H9 (cell line): ENCODE measurements around the gene SEC11A. TPM values are rescaled to one million over a fixed set of nuclear protein-coding genes. Genes with fewer than 3 reads are reported as not detected.
"Not testable (repeated sequence)": the region's sequence is repeated elsewhere in the genome, so short reads cannot be mapped to it uniquely, and the experiment has no call there.

ENCODE experiments used
- DNase-seq: peaks from one replicate; pipeline ENCODE4 v3.0.0-alpha.2; 2017
- H2AFZ ChIP-seq: one replicate; pipeline ENCODE4 v1.6.1; 2013; ENCODE audit warnings: mild to moderate bottlenecking, low read length, control low read depth, moderate library complexity
- H2AK5ac ChIP-seq: 2 replicates; pipeline ENCODE4 v1.6.1; 2013; ENCODE audit warnings: low read length, control low read depth, mixed read lengths; ENCODE audit not compliant: insufficient read length
- H2BK120ac ChIP-seq: one replicate; pipeline ENCODE4 v1.6.1; 2013; ENCODE audit warnings: low read depth, mild to moderate bottlenecking, low read length, control low read depth, inconsistent platforms; ENCODE audit not compliant: poor library complexity, severe bottlenecking
- H2BK12ac ChIP-seq: 2 replicates; pipeline ENCODE4 v1.6.1; 2013; ENCODE audit warnings: low read length, control low read depth, mixed read lengths, low read depth; ENCODE audit not compliant: insufficient read length
- H2BK15ac ChIP-seq: 2 replicates; pipeline ENCODE4 v1.6.1; 2013; ENCODE audit warnings: low read depth, low read length, control low read depth
- H2BK20ac ChIP-seq: one replicate; pipeline ENCODE4 v1.6.1; 2013; ENCODE audit warnings: low read depth, mild to moderate bottlenecking, low read length, control low read depth, inconsistent platforms; ENCODE audit not compliant: poor library complexity, severe bottlenecking
- H2BK5ac ChIP-seq: 2 replicates; pipeline ENCODE4 v1.6.1; 2013; ENCODE audit warnings: low read length, control low read depth, mixed read lengths; ENCODE audit not compliant: insufficient read length
- H3K14ac ChIP-seq: 2 replicates; pipeline ENCODE4 v1.6.1; 2013; ENCODE audit warnings: low read length, control low read depth; ENCODE audit not compliant: insufficient read depth
- H3K18ac ChIP-seq: 2 replicates; pipeline ENCODE4 v1.6.1; 2013; ENCODE audit warnings: low read depth, mild to moderate bottlenecking, mixed read lengths, low read length, control low read depth; ENCODE audit not compliant: insufficient read length
- H3K23ac ChIP-seq: 2 replicates; pipeline ENCODE4 v1.6.1; 2013; ENCODE audit warnings: low read length, control low read depth, mixed read lengths, low read depth; ENCODE audit not compliant: insufficient read length
- H3K23me2 ChIP-seq: 2 replicates; pipeline ENCODE4 v1.6.1; 2013; ENCODE audit warnings: low read depth, mild to moderate bottlenecking, mixed read lengths, low read length, control low read depth; ENCODE audit not compliant: insufficient read length, poor library complexity, severe bottlenecking
- H3K27ac ChIP-seq: 2 replicates; pipeline ENCODE4 v1.5.1; 2013; ENCODE audit warnings: low read length, control low read depth, mixed read lengths, low read depth; ENCODE audit not compliant: insufficient read length
- H3K27me3 ChIP-seq: 2 replicates; pipeline ENCODE4 v1.6.1; 2013; ENCODE audit warnings: low read length, control low read depth, inconsistent platforms; ENCODE audit not compliant: insufficient read depth
- H3K4ac ChIP-seq: 2 replicates; pipeline ENCODE4 v1.6.1; 2013; ENCODE audit warnings: low read depth, mild to moderate bottlenecking, control low read depth, inconsistent platforms, low read length, moderate library complexity
- H3K4me1 ChIP-seq: 2 replicates; pipeline ENCODE4 v1.6.1; 2013; ENCODE audit warnings: low read length, control low read depth, inconsistent platforms; ENCODE audit not compliant: insufficient read depth
- H3K4me2 ChIP-seq: 2 replicates; pipeline ENCODE4 v1.6.1; 2013; ENCODE audit warnings: low read length, control low read depth, mixed read lengths; ENCODE audit not compliant: insufficient read length, insufficient read depth
- H3K56ac ChIP-seq: 2 replicates; pipeline ENCODE4 v1.6.1; 2013; ENCODE audit warnings: low read depth, mild to moderate bottlenecking, mixed read lengths, low read length, control low read depth; ENCODE audit not compliant: insufficient read length
- H3K79me1 ChIP-seq: 2 replicates; pipeline ENCODE4 v1.6.1; 2013; ENCODE audit warnings: low read depth, mild to moderate bottlenecking, moderate library complexity, low read length, control low read depth, inconsistent platforms; ENCODE audit not compliant: insufficient read depth, poor library complexity, severe bottlenecking
- H3K79me2 ChIP-seq: 2 replicates; pipeline ENCODE4 v1.6.1; 2013; ENCODE audit warnings: low read length, control low read depth, inconsistent platforms; ENCODE audit not compliant: insufficient read depth
- H3K9ac ChIP-seq: 2 replicates; pipeline ENCODE4 v1.6.1; 2013; ENCODE audit warnings: low read length, control low read depth, mixed read lengths; ENCODE audit not compliant: insufficient read length; ENCODE audit errors: extremely low read depth
- H3K9me3 ChIP-seq: one replicate; pipeline ENCODE4 v1.6.1; 2013; ENCODE audit warnings: low read depth, low read length, inconsistent platforms; ENCODE audit not compliant: control insufficient read depth
- H3T11ph ChIP-seq: one replicate; pipeline ENCODE4 v1.6.1; 2013; ENCODE audit warnings: mild to moderate bottlenecking, low read length, control low read depth, inconsistent platforms
- H4K20me1 ChIP-seq: one replicate; pipeline ENCODE4 v1.6.1; 2013; ENCODE audit not compliant: control insufficient read depth, insufficient read length, insufficient read depth
- H4K5ac ChIP-seq: 2 replicates; pipeline ENCODE4 v1.6.1; 2013; ENCODE audit warnings: low read depth, mild to moderate bottlenecking, mixed read lengths, low read length, control low read depth; ENCODE audit not compliant: insufficient read length
- H4K8ac ChIP-seq: replicated peaks from 2 replicates; pipeline ENCODE4 v1.6.1; 2013; ENCODE audit warnings: low read length, control low read depth, mixed read lengths, low read depth; ENCODE audit not compliant: insufficient read length
- H4K91ac ChIP-seq: 2 replicates; pipeline ENCODE4 v1.6.1; 2013; ENCODE audit warnings: low read depth, mild to moderate bottlenecking, moderate library complexity, mixed read lengths, low read length, control low read depth; ENCODE audit not compliant: insufficient read length
- H3K27ac Mint-ChIP-seq, 3 experiments: 2 replicates in 2 of 3; 3 replicates in 1 of 3; pipeline ENCODE4 v1.8.0; 2020 to 2021; ENCODE audit warnings: mixed read lengths in 3 of 3, mild to moderate bottlenecking in 1 of 3, moderate library complexity in 1 of 3
- H3K27me3 Mint-ChIP-seq: 2 replicates; pipeline ENCODE4 v1.8.0; 2021; ENCODE audit warnings: low read depth, mild to moderate bottlenecking, moderate library complexity, mixed read lengths
- H3K36me3 Mint-ChIP-seq, 3 experiments: 2 replicates in 2 of 3; 3 replicates in 1 of 3; pipeline ENCODE4 v1.8.0; 2020 to 2021; ENCODE audit warnings: low read depth in 3 of 3, mixed read lengths in 3 of 3; ENCODE audit not compliant: insufficient read depth in 1 of 3
- H3K4me1 Mint-ChIP-seq, 2 experiments: 2 replicates each; pipeline ENCODE4 v1.8.0; 2020; ENCODE audit warnings: mixed read lengths in 2 of 2
- H3K4me3 Mint-ChIP-seq, 2 experiments: 2 replicates in 1 of 2; 3 replicates in 1 of 2; pipeline ENCODE4 v1.8.0; 2020 to 2021; ENCODE audit warnings: mild to moderate bottlenecking in 2 of 2, mixed read lengths in 2 of 2, moderate library complexity in 1 of 2
- H3K9me3 Mint-ChIP-seq, 2 experiments: 2 replicates in 1 of 2; 3 replicates in 1 of 2; pipeline ENCODE4 v1.8.0; 2020; ENCODE audit warnings: mild to moderate bottlenecking in 2 of 2, mixed read lengths in 2 of 2, moderate library complexity in 1 of 2
- CTCF ChIP-seq: fragments of 200-600 bp; sonication (generic); conservative IDR thresholded peaks from 3 replicates; pipeline ENCODE4 v1.8.0; 2021; ENCODE audit warnings: antibody characterized with exemption, mild to moderate bottlenecking
- WGBS: extraction: QIAGEN DNeasy Blood & Tissue Kit; methylation state at CpG from one replicate; pipeline ENCODE4 v1.1.7; 2013; ENCODE audit warnings: missing lambda C conversion rate, low lambda C conversion rate, mixed read lengths; ENCODE audit not compliant: insufficient read length; ENCODE audit errors: extremely low coverage; 5-methylcytosine and 5-hydroxymethylcytosine counted together
- total RNA-seq: library from RNA; stranded (reverse); gene quantifications from 2 replicates; pipeline ENCODE4 v1.2.1, GENCODE V29; 2021

Gene SEC11A
- total RNA-seq, 1 experiment from 2014 or later, result 250 TPM

GRCh38 chr15:84643838-84644237 is 72.1 kb downstream of the SEC11A start:
- TF ChIP-seq CTCF, result no peak
- Histone ChIP-seq H3T11ph (no peak overlapping the region), H3K23ac (no peak overlapping the region), H3K23me2 (no peaks in the 10 kb centered on the region), H4K91ac (no peak overlapping the region), H3K56ac (no peak overlapping the region), H3K9ac (no peak overlapping the region), H2BK20ac (no peak overlapping the region), H2BK15ac (no peak overlapping the region), H2BK12ac (no peak overlapping the region), H2AFZ (no peak overlapping the region), H3K4me1 (no peaks in the 10 kb centered on the region), H2BK5ac (no peak overlapping the region), H3K9me3 (no peaks in the 10 kb centered on the region), H3K79me1 (no peaks in the 10 kb centered on the region), H3K4me2 (no peak overlapping the region), H3K18ac (no peak overlapping the region), H3K79me2 (no peaks in the 10 kb centered on the region), H2BK120ac (no peak overlapping the region), H2AK5ac (no peak overlapping the region), H4K5ac (no peak overlapping the region), H3K27me3 (no peaks in the 10 kb centered on the region), H3K27ac (no peak overlapping the region), H3K14ac (no peak overlapping the region), H3K4ac (no peak overlapping the region), H4K20me1 (no peaks in the 10 kb centered on the region), H4K8ac (no peak overlapping the region)
- Mint-ChIP-seq H3K27me3 (no peaks in the 10 kb centered on the region), H3K27ac (peak overlapping the region in 1 of 3 experiments; percentile 4; a peak in 1 of 7 replicates), H3K9me3 (no peaks in the 10 kb centered on the region), H3K36me3 (peaks cover 39 to 89% (median 69%) of the 10 kb centered on the region in 3 experiments), H3K4me3 (no peak overlapping the region), H3K4me1 (no peaks in the 10 kb centered on the region)
- DNase-seq, result no peak
- WGBS, result no CpG with 5 or more reads among the region's 6 CpGs

GRCh38 chr15:84642640-84643039 is 73.3 kb downstream of the SEC11A start:
- H3T11ph ChIP-seq, H3K9me3 Mint-ChIP-seq, H3K4me2 ChIP-seq, H3K4me1 Mint-ChIP-seq, H3K56ac ChIP-seq, H2BK12ac ChIP-seq, H2BK5ac ChIP-seq, H4K5ac ChIP-seq, H2BK20ac ChIP-seq, H3K4ac ChIP-seq, H3K27me3 ChIP-seq, H3K14ac ChIP-seq, H3K79me1 ChIP-seq, H3K4me3 Mint-ChIP-seq, H2BK15ac ChIP-seq, H4K91ac ChIP-seq, DNase-seq, H4K20me1 ChIP-seq, H3K79me2 ChIP-seq, H3K9ac ChIP-seq, H2BK120ac ChIP-seq, H2AK5ac ChIP-seq, H3K23ac ChIP-seq, H3K4me1 ChIP-seq, H3K27me3 Mint-ChIP-seq, H3K23me2 ChIP-seq, H4K8ac ChIP-seq, H3K9me3 ChIP-seq, H2AFZ ChIP-seq, H3K18ac ChIP-seq, H3K27ac ChIP-seq: not testable (repeated sequence)
- WGBS, result no CpG with 5 or more reads among the region's 2 CpGs
- peaks cover 31 to 79% (median 57%) of the 10 kb centered on the region in 3 experiments for H3K36me3 Mint-ChIP-seq
- H3K27ac Mint-ChIP-seq, result peak overlapping the region in 1 of 3 experiments; percentile 76; a peak in 1 of 7 replicates
